Endothelial cell of umbilical vein (primary cell): ENCODE data around the gene NPB.

Experiments used
- CTCF ChIP-seq, 2 donors: IDR thresholded peaks; 1 replicate in 1 of 2; 2 replicates in 1 of 2; pipeline ENCODE4 v1.5.1; 2011; ENCODE audit warnings: low read length in 2 of 2, mild to moderate bottlenecking in 2 of 2, moderate library complexity in 2 of 2, control low read depth in 1 of 2, inconsistent platforms in 1 of 2, low read depth in 1 of 2; ENCODE audit not compliant: insufficient read depth in 1 of 2; ENCODE audit errors: extremely low read depth in 1 of 2
- POLR2A ChIP-seq: IDR thresholded peaks from 2 replicates; pipeline ENCODE4 v1.6.1; 2012; ENCODE audit warnings: low read depth, mild to moderate bottlenecking, control low read depth, low read length

GRCh38 chr17:81947189-81947588, 45.2 kb downstream of the NPB start, which contains the start of gene MYADML2:
- no peak for TF ChIP-seq POLR2A
- TF ChIP-seq CTCF (IDR thresholded peaks at IDR 0.05; ENCODE audit: extremely low read depth in 1 of 2, insufficient read depth in 1 of 2, low read depth in 1 of 2, low read length in 2 of 2) = no peak
